Muscle layer of colon (tissue), 2 donors: ENCODE results near the gene ASB15.

Source experiments
- H3K27ac ChIP-seq: one replicate; pipeline ENCODE4 v1.7.0; 2013; ENCODE audit warnings: low read depth, mild to moderate bottlenecking, low read length, moderate library complexity
- H3K27me3 ChIP-seq, 2 donors: one replicate each; pipeline ENCODE4 v1.7.0; 2013; ENCODE audit warnings: low read length in 2 of 2, mild to moderate bottlenecking in 2 of 2; ENCODE audit not compliant: insufficient read depth in 2 of 2, control insufficient read depth in 1 of 2
- H3K36me3 ChIP-seq: one replicate; pipeline ENCODE4 v1.7.0; 2013; ENCODE audit warnings: mild to moderate bottlenecking, low read length; ENCODE audit not compliant: insufficient read depth
- H3K4me1 ChIP-seq: one replicate; pipeline ENCODE4 v1.7.0; 2013; ENCODE audit warnings: mild to moderate bottlenecking, low read length; ENCODE audit not compliant: insufficient read depth
- H3K4me3 ChIP-seq, 2 donors: one replicate each; pipeline ENCODE4 v1.7.0; 2013; ENCODE audit warnings: low read length in 2 of 2, low read depth in 1 of 2, mild to moderate bottlenecking in 1 of 2, moderate library complexity in 1 of 2
- H3K9ac ChIP-seq: one replicate; pipeline ENCODE4 v1.7.0; 2013; ENCODE audit warnings: low read length
- H3K9me3 ChIP-seq: one replicate; pipeline ENCODE4 v1.7.0; 2013; ENCODE audit warnings: mild to moderate bottlenecking, low read length
- donor health status: abdominal sarcoma.
- donor health status: Adenocarcinoma of cecum.

Gene ASB15

DNA sequence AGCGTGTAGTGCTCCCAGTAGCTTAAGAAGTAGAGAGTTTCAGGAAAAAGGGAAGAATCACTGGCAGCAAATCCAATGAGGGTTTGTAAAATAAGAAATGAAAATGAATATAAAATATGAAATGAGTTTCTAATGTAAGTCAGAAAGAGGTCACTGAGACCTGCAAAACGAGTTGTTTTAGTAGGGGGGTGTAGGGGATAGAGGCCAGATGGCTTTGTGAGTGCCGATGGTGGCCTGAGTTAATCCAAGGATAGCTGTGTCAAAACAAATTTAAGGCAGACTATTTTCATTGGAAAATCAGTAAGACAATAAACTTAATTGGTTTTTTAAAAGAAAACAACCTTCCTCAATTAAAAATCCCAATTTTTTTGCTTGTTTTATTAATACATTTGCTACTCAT is 745 bp upstream of the ASB15 start:
- H3K27me3 ChIP-seq = no peaks in the 10 kb centered on the region
- H3K9ac ChIP-seq = no peak overlapping the region
- no peaks in the 10 kb centered on the region for H3K36me3 ChIP-seq
- H3K4me3 ChIP-seq = no peak overlapping the region
- H3K4me1 ChIP-seq = no peaks in the 10 kb centered on the region
- no peaks in the 10 kb centered on the region for H3K9me3 ChIP-seq
- H3K27ac ChIP-seq = no peak overlapping the region

- H3K9me3 ChIP-seq = no peaks in the 10 kb centered on the region
- H3K4me3 ChIP-seq = no peak overlapping the region
- no peaks in the 10 kb centered on the region for H3K36me3 ChIP-seq
- no peaks in the 10 kb centered on the region for H3K27me3 ChIP-seq
- no peak overlapping the region for H3K27ac ChIP-seq
- H3K9ac ChIP-seq = no peak overlapping the region
- H3K4me1 ChIP-seq = no peaks in the 10 kb centered on the region
These were observed 1.0 kb downstream of the ASB15 start for GRCh38 chr7:123602648-123603047.

DNA sequence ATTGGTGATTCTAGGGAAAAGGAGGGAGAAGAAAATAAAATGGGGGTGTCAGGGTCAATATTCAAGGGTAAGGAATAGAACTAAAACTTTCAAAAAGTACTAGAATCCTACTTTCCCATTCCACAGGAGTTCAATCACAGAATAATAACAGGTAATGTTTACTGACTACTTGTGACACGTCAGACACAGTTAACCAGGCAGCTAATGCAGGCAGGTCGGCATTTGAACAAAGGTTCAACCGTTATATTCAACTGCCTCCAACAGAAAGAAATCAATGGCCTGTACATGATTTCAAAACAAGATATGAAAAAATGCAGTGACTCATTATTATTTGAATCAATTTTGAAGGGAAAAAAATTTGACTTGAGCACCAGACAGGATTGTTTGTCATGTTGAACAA is 3.1 kb downstream of the ASB15 start:
- H3K27ac ChIP-seq = no peak overlapping the region
- no peaks in the 10 kb centered on the region for H3K27me3 ChIP-seq
- no peaks in the 10 kb centered on the region for H3K36me3 ChIP-seq
- no peak overlapping the region for H3K4me3 ChIP-seq
- no peaks in the 10 kb centered on the region for H3K9me3 ChIP-seq
- no peaks in the 10 kb centered on the region for H3K4me1 ChIP-seq
- no peak overlapping the region for H3K9ac ChIP-seq

DNA sequence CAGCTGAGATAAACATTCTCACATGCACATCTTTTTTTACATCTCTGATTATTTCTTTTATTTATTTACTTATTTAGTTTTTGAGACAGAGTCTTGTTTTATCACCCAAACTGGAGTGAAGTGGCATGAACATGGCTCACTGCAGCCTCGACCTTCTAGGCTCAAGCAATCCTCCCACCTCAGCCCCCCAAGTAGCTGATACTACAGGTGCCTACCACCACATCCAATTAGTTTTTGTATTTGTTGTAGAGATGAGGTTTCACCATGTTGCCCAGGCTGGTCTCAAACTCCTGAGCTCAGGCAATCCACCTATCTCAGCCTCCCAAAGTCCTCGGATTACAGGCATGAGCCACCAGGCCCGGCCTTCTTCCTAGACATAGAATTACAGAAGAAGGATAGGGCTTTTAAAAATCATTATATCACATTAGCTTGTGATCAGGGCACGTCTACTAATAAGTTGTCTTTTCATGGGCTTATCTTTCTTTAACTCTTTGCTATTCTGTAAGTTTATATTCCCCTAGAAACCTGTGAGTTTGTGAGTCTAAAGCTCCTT is 5.9 kb downstream of the ASB15 start:
- H3K4me1 ChIP-seq = no peaks in the 10 kb centered on the region
- no peak overlapping the region for H3K27ac ChIP-seq
- H3K27me3 ChIP-seq = no peaks in the 10 kb centered on the region
- H3K4me3 ChIP-seq = no peak overlapping the region
- H3K36me3 ChIP-seq = no peaks in the 10 kb centered on the region
- no peak overlapping the region for H3K9ac ChIP-seq
- no peaks in the 10 kb centered on the region for H3K9me3 ChIP-seq

- Histone ChIP-seq H3K9me3 (no peaks in the 10 kb centered on the region), H3K36me3 (no peaks in the 10 kb centered on the region), H3K4me3 (no peak overlapping the region), H3K4me1 (no peaks in the 10 kb centered on the region), H3K9ac (no peak overlapping the region), H3K27me3 (no peaks in the 10 kb centered on the region), H3K27ac (no peak overlapping the region)
These were observed 7.6 kb downstream of the ASB15 start for GRCh38 chr7:123608991-123609882.

GRCh38 chr7:123609883-123610239 is 8.2 kb downstream of the ASB15 start:
- Histone ChIP-seq H3K4me1 (no peaks in the 10 kb centered on the region), H3K27ac (no peak overlapping the region), H3K9ac (no peak overlapping the region), H3K36me3 (no peaks in the 10 kb centered on the region), H3K9me3 (no peaks in the 10 kb centered on the region), H3K27me3 (no peaks in the 10 kb centered on the region), H3K4me3 (no peak overlapping the region)

DNA sequence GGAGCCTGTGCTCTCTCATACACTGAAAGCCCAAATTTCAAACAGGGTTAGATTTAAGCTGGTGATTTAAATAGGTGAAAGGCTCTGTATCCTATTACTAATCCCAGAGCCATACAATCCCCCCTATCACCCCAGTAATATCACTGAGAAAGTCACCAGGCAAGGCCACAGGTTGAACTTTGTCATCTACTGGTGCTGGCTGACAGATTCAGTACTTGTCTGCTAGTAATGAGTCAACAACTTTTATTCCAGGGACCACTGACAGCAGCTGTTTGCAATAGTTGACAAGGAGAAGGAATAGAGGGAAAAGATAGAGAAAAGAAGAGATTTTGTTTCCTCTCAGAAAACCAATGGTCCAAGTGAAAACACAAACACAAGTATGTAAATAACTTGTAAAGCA is 10.4 kb downstream of the ASB15 start:
- H3K9ac ChIP-seq = no peak overlapping the region
- no peaks in the 10 kb centered on the region for H3K9me3 ChIP-seq
- no peak overlapping the region for H3K4me3 ChIP-seq
- H3K36me3 ChIP-seq = no peaks in the 10 kb centered on the region
- no peaks in the 10 kb centered on the region for H3K4me1 ChIP-seq
- H3K27me3 ChIP-seq = no peaks in the 10 kb centered on the region
- H3K27ac ChIP-seq = no peak overlapping the region

- Histone ChIP-seq H3K36me3 (no peaks in the 10 kb centered on the region), H3K4me1 (no peaks in the 10 kb centered on the region), H3K27me3 (no peaks in the 10 kb centered on the region), H3K27ac (no peak overlapping the region), H3K9me3 (no peaks in the 10 kb centered on the region), H3K9ac (no peak overlapping the region), H3K4me3 (no peak overlapping the region)
These were observed 13.7 kb downstream of the ASB15 start for GRCh38 chr7:123615344-123615743.

GRCh38 chr7:123616223-123616622 is 14.6 kb downstream of the ASB15 start:
- Histone ChIP-seq H3K27me3 (no peaks in the 10 kb centered on the region), H3K36me3 (no peaks in the 10 kb centered on the region), H3K9me3 (no peaks in the 10 kb centered on the region), H3K9ac (no peak overlapping the region), H3K4me3 (no peak overlapping the region), H3K27ac (no peak overlapping the region), H3K4me1 (no peaks in the 10 kb centered on the region)

- Histone ChIP-seq H3K9ac (no peak overlapping the region), H3K27me3 (no peaks in the 10 kb centered on the region), H3K4me1 (no peaks in the 10 kb centered on the region), H3K4me3 (no peak overlapping the region), H3K36me3 (no peaks in the 10 kb centered on the region), H3K27ac (no peak overlapping the region), H3K9me3 (no peaks in the 10 kb centered on the region)
These were observed 20.1 kb downstream of the ASB15 start for GRCh38 chr7:123621707-123622106.

DNA sequence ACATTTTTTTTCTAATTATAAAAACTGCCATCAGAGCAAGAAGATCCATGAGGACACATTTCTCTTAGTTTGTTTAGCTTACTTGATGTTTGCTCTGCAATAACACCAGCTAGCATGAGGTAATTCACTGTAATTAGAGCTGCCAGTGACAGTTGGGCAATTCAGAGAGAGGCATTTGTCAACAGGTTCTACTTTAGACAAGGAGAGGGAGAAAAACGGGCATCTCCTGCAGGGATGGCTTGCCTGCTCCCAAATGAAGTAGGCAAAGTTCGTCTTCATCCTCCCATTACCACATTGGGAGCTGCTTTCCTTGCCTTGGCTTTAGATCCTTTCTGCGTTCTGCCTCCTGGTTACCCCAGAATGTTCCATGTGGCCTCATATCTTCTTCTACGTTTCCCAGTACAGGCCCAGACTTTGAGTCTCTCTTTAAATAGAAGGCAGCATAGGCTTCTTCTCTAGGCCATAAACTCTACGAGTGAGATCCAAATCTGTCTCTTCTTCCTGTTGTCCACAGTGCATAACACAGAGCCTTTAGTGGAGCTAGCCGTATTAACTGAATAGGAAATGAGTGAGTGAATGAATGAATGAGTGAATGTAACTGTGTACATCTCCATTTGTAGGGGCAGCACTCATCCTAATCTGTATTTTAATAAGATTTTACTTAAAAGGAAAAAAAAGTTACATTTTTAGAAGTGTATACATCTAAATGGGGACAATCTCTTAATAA is 21.2 kb downstream of the ASB15 start:
- Histone ChIP-seq H3K9me3 (no peaks in the 10 kb centered on the region), H3K27me3 (no peaks in the 10 kb centered on the region), H3K9ac (no peak overlapping the region), H3K36me3 (no peaks in the 10 kb centered on the region), H3K4me1 (no peaks in the 10 kb centered on the region), H3K4me3 (no peak overlapping the region), H3K27ac (no peak overlapping the region)
